Fibroblast of skin of abdomen (primary cell): ENCODE measurements around the gene SNUPN. TPM values are rescaled to one million over a fixed set of nuclear protein-coding genes. Genes with fewer than 3 reads are reported as not detected.

Source experiments
- DNase-seq: peaks from one replicate; pipeline ENCODE4 v3.0.0-alpha.2; 2013
- polyA plus RNA-seq, 2 experiments: library from polyadenylated mRNA; unstranded; fragments of 120-200 nt; gene quantifications; one replicate each; pipeline ENCODE4 v1.2.1, GENCODE V29; 2013; ENCODE audit not compliant: insufficient read length in 2 of 2

Gene SNUPN
- 32.1 TPM for polyA plus RNA-seq (2013, experiment 1 of 2; ENCODE audit: insufficient read length)
- polyA plus RNA-seq (2013, experiment 2 of 2; ENCODE audit: insufficient read length) = 32.2 TPM

GRCh38 chr15:75625542-75626347 lies at the start of gene SNUPN:
Gene SNUPN, minus strand, starts transcription at chr15:75625725. Its CDS starts 4,674 bp downstream, at chr15:75621051.
- DNase-seq = peak; percentile 94

DNA sequence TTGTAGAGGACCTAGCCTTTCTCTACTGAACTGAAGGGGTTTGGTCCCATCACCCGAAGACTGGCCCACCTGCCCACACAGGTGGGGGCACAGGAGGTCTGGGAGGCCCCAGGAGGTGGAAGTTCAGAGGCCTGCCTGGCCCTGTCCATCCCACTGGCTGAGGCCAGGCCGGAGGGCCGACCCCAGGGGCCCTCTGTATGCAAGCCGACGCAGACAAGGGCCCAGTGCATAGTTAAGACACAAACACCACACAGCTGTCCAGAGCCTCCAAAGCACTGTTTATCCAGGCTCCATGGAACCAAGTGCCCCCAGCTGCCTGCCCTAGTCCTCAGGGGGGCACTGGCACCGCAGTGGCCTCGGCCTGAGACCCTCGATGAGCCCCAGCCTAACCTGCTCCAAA lies 48.8 kb upstream of the SNUPN start:
- no peak for DNase-seq

DNA sequence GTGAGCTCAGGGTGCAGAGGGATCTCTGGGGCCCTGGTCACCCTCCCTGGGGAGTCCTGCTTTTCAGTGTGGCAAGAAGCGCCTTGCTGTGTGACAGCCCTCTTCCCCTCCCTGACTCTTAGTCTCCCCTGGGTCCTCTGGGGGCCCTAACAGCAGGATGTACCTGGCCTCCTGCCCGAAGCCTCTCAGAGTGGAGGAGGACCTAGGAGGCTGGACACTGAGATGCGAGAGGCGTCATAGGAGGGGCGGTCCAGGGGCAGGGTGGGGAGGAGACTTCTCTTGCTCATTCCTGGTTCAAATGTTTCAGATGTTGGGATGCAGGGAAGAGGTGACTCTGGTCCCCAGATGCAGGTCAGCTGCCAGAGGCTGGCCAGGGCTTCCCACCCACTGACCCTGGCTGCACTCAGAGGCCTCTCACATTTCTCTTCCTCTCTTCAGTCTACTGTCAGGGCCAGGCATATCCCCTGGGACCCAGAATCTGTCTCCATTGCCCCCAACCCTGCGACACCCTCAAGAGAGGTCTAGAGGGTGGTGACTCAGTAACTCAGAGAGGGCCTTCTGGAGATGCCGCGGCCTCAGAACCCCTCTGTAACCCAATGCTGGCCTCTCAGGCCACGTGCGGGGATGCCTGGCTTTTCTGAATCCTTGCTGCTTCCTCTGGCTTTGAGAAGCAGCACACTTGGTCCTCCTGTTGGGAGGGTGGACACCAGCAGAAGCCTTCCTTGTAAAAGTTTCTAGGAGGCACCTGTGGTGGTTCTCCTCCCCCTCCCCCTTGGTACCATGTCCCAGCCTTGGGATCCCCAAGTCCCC lies 48.1 kb upstream of the SNUPN start:
- DNase-seq = peak; percentile 75

DNA sequence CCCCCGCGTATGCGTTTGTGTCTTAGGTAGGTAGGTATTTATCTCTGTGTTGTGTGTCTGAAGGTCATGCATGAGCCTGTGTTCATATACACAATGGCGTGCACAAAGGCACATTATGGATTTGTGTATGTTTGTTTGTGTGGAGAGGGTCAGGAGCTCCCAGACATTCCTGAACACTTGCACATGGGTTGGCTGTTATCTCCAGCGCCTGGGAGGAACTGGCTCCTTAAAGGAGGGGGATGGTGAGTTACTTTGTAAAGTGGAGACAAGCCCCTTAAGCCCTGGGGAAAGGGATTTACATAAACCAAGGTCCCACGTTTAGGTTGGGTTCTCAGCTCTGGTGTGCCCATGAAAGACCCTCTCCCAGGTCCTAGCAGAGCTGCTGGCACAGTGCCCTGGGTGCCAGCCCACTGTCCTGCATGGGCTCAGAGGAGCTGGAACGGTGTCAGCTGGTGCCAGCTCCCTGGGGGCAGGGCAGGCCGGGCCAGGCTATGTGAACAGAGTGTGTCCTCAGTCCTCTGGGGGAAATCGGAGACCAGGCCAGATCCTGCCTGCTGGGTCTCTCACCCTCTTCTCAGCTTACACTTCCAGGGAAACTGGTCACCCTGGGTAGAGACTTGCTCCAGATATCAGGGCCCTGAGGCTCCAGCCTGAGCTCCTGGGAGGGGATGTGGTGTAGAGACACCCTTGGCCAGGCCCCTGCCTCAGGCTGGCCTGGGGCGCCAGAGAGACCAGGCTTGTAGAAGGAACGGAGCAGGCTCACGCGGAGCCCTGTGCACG lies 47.3 kb upstream of the SNUPN start:
- peak; percentile 85 for DNase-seq

- peak; percentile 38 for DNase-seq
Measured at GRCh38 chr15:75671730-75672602, 46.4 kb upstream of the SNUPN start.

DNA sequence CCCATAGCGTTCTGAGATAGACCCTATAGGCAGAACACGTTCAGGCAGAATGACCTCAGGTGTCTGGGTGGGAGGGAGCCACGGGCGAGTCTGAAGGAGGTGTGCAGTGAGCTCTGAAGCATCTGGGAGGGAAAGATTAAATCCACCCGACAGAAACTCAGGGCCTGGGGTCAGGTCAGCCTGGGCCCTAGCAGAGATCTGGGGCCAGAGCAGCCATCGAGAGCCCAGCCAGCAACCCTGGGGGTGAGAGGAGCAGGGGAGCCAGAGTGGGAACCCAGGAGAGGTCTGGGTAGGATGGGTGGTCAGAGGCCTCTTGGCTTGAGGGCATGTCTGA lies 44.3 kb upstream of the SNUPN start:
- DNase-seq = no peak

DNA sequence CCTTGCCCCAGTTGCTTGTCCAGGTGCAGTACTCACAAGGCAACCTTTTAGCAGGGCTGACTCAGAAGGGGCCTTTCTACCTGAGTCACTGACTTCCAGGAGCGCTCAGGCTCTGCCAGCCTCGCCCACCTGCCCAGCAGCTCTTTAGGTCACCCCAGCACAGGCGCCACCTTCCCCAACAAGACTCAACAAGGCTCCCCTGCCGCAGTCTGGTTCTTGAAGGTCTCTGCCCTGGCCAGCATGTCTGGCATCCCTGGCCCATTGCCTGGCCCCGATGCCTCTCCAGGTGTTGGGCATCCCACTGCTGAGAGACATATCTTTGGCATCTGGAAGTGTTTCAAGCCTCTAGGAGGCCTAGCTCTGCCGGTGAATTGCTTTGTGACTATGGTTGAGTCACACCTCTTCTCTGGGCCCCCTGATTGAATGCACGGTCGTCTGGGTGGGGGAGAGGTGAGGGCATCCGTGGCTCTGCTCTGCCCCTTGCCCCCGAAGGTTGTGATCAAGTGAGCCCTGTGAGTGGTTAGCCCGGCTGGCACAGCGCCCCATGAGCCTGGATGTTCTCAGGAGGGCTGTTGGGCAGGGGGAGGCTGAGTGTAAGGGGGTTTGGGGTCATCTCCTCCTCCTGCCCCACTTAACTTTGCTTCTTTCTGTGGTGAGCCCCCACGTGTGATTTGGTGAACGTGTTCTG lies 43.8 kb upstream of the SNUPN start:
- peak; percentile 43 for DNase-seq

- DNase-seq = peak; percentile 99
Measured at GRCh38 chr15:75666823-75667501, 41.4 kb upstream of the SNUPN start.

DNA sequence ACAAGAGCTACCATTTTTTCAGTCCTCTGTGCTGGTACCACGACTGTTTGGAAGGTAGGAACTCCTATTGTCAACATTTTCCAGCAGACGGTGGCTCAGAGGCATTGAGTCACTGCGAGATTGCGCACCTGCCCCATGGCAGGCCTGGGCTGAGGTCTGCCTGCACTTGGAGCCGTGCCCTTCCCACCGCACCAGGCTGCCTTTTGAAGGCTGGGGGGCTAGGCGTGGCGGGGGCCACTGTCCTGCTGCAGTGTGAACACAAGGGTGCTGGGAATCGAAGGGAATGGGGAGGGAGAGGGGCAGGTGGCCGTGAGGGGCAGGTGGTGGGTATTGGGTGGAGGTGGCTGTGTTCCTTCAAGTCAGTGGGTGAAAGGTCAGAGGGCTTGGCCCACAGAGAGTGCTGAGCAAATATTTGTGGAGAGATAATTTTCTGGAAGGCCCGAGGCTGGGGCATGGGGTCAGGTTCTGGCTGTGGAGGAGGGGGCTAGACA lies 38.5 kb upstream of the SNUPN start:
- no peak for DNase-seq

DNA sequence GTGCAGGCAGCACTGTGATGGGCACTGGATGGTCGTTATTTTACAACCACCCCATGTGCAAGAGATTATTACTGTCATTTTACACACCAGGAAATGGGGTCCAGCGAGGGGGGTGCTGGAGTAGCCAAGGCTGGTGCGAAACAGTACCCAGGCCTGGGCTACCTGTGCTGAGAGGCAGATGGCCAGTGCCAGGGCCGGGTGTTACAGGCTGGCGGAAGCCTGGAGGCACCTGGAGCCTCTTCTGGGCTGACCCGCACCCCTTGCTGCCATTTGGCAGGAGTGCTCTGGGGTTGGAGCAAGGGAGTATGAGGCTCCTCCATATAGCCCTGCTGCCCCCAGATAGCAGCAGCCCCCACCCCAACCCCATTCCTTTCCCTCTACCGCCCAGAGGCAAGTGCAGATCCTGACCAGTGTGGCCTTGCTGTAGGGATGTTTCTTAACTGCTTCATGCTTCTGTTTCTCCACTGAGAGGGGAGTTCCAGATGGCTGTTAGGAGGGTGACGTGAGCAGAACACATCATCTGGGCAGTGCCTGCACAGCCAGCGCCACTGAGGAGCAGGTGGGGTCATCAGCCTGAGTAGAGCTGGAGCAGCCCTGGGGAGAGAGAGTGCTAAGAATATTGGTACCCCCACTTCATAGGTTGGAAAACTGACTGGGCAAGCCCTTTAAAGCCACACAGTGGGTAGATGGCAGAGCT lies 37.4 kb upstream of the SNUPN start:
- no peak for DNase-seq

DNA sequence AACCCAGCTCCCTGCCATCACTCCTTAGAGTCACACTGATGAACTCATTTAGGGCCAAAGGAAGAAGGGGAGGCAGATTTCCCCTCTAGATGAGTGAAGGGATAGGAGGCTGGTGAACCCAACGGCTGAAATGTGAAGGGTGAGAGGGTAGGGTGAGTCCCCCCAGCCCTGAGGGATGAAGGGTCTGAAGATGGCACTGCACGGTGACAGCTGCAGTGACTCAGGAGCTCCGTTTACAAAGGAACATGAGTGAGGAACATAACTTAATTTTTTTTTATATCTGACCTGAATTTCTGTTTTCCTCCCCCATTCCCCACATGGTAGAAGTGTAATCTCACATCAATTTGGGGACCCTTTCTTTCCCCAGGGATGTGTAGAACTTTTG lies 36.2 kb upstream of the SNUPN start:
- no peak for DNase-seq

DNA sequence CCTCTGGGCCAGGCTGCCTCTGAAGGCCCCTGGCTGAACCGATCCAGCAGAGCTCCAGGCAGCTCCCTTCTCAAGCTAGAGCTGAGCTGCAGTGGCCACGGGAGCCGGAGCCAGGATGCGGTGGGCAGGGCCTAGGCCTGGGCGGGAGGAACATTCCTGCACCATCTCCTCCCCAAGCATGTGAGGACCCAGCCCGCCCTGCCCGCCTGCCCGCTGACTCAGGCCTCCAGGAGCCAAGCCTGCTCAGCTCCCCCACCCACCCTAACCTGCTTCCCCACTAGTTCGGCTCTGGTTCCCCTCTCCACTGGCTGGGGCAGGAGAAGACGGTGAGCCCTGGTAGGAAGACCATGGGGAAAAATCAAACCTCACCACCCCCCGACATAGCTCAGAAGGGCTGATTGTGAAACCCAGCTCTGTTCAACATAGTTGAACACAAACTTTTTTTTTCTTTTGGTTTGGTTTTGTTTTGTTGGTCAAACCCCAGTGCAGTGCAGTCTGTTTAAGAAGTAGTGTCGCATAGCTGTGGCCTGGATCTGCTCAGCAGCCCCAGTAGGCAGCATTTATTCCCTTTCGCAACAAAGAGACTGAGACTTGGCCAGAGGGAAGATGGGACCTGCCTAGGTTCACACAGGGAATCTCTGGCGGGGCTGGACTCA lies 35.7 kb upstream of the SNUPN start:
- peak; percentile 95 for DNase-seq

DNA sequence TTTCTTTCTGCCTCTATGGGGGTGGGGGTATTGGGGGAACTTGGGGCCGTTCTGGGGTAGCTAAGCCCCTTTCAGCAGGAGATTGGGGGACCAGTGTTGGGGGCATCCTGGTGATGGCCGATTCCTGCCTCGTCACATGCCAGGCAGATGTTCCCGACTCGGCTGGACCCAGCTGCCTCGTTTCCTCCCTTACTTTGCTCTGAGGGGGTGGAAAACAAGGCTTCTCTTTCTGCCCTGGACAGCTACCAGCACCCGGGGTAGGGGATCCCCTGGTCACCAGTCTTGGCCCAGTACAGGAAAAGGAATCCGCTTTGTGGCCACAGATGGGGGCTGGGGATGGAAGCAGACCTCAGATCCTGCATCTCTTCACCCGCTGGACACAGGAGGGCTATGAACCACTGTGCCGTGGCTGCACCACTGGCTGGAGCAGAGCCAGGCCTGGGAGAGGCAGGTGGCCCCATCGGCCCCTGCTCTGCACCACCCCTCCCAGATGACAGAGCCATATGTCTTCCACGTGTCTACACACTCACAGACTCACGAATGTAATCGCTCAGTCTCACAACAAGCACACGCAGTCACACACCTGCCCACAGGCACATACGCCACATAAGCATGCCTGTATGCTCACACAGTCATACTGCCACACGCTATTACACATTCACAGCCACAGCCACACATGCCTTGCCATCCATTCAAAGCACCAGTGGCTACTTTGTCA lies 34.6 kb upstream of the SNUPN start:
- DNase-seq = peak; percentile 36

GRCh38 chr15:75659141-75659771 lies 33.7 kb upstream of the SNUPN start:
- DNase-seq = no peak

- DNase-seq = no peak
Measured at GRCh38 chr15:75656813-75657212, 31.3 kb upstream of the SNUPN start.

GRCh38 chr15:75656331-75656730 lies 30.8 kb upstream of the SNUPN start:
- no peak for DNase-seq

DNA sequence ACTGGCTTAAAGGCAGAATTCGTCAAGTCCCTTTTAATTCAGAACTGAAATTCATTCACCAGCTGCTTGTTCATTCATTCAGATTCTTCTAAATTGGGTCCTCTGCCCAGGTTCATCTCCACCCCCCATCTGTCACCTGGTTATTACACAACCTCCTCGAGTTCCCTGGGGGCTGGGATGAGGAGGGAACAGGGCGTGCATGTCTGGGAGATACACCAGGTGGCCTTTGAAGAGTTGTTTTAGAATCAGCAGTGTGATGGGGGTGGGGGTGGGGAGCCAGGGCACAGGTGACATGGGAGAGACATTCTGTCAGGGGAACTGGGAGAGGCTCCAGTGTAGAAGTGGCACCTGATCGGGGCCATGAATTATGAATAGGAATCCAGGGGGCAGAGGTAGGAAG lies 30.4 kb upstream of the SNUPN start:
- DNase-seq = no peak
